Left lung (tissue), 10 donors: ENCODE data around the gene LBHD1. TPM values are rescaled to one million over a fixed set of nuclear protein-coding genes. Genes with fewer than 3 reads are reported as not detected.

Experiments used
- ATAC-seq: fragments of 200-7000 bp; cut with Tn5 transposase; one replicate; pipeline ENCODE4 v1.9.1; 2020; ENCODE audit warnings: moderate library complexity
- DNase-seq, 4 donors: peaks; one replicate each; pipeline ENCODE4 v3.0.0-alpha.2; 2013 to 2020
- H3K27ac ChIP-seq, 2 donors: fragments of 200-600 bp; sonication (generic) in 1 of 2; one replicate each; pipeline versions ENCODE4 v1.5.0 to v1.8.0; 2020 to 2021
- H3K27me3 ChIP-seq, 2 donors: fragments of 200-600 bp; sonication (generic) in 1 of 2; one replicate each; pipeline versions ENCODE4 v1.5.0 to v1.8.0; 2020 to 2021
- H3K36me3 ChIP-seq, 2 donors: fragments of 200-600 bp; sonication (generic) in 1 of 2; one replicate each; pipeline versions ENCODE4 v1.5.0 to v1.8.0; 2020 to 2021
- H3K4me1 ChIP-seq, 2 donors: fragments of 200-600 bp; one replicate each; pipeline ENCODE4 v1.8.0; 2021
- H3K4me3 ChIP-seq, 2 donors: fragments of 200-600 bp; sonication (generic) in 1 of 2; one replicate each; pipeline versions ENCODE4 v1.5.0 to v1.8.0; 2020 to 2021; ENCODE audit warnings: mild to moderate bottlenecking in 1 of 2
- H3K9me3 ChIP-seq, 2 donors: fragments of 200-600 bp; sonication (generic) in 1 of 2; one replicate each; pipeline versions ENCODE4 v1.5.0 to v1.8.0; 2020 to 2021
- CTCF ChIP-seq, 2 donors: fragments of 200-600 bp; sonication (generic) in 1 of 2; IDR thresholded peaks; one replicate each; pipeline versions ENCODE4 v1.5.0 to v1.8.0; 2021; ENCODE audit warnings: antibody characterized with exemption in 2 of 2
- intact Hi-C, 2 donors: fragments of 100-400 bp; cut with DNase I; formaldehyde crosslinking; loops; one replicate each; pipeline versions ENCODE4 v1.11.2 to v1.14.2; 2022
- polyA plus RNA-seq, 6 donors: library from polyadenylated mRNA; unstranded; fragments of 120-200 nt; gene quantifications; one replicate each; pipeline ENCODE4 v1.2.1, GENCODE V29; 2013; ENCODE audit not compliant: insufficient read length in 6 of 6
- total RNA-seq, 2 donors: library from RNA; stranded (reverse); fragmentation: NEBNext Ultra II Directional; extraction: Animal tissue kit (Norgen Biotek cat#: 25700); gene quantifications; one replicate each; pipeline ENCODE4 v1.2.1, GENCODE V29; 2021
- donor health status: DM: no; HTN: yes; CAD: no.
- donor health status: DM: no; HTN: no; CAD: no.

LBHD1 gene
- total and polyA plus RNA-seq, 8 donors: 4.4 to 9.9 (median 8.2) TPM

DNA sequence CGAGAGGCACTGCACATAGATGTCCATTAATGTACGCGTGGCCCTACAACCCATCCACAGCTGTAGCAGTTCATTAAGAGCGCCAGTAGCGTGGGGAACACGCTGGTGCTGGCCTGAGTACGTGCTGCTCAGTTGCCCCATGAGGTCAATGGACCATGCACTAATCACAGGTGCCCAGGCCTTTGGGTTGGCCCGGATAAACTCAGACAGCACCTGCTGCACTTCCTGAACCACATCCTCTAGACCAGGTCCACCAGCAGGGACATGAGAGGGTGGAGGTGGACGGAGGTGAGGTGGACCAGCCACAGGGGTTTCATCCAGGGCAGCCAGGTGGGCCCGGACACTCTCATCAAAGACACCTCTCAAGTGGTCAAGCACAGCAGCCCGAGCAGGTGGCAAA lies 22.6 kb downstream of the LBHD1 start:
- Histone ChIP-seq H3K9me3 (no peaks in the 10 kb centered on the region), H3K4me3 (no peak overlapping the region), H3K27ac (no peak overlapping the region), H3K27me3 (no peaks in the 10 kb centered on the region), H3K4me1 (peaks cover 20 to 43% of the 10 kb centered on the region in 2 donors), H3K36me3 (peaks cover 0 to 33% of the 10 kb centered on the region in 2 donors)
- TF ChIP-seq CTCF (IDR thresholded peaks at IDR 0.05): no peak
- intact Hi-C loops: no loop called here
- DNase-seq (no peak), ATAC-seq (no peak)

- H3K36me3 ChIP-seq: peaks cover 0 to 33% of the 10 kb centered on the region in 2 donors
- DNase-seq: no peak
- H3K4me1 ChIP-seq: peaks cover 20 to 46% of the 10 kb centered on the region in 2 donors
- intact Hi-C loops: no loop called here
- ATAC-seq: no peak
- H3K27me3 ChIP-seq: no peaks in the 10 kb centered on the region
- no peak overlapping the region for H3K27ac ChIP-seq
- no peak overlapping the region for H3K4me3 ChIP-seq
- H3K9me3 ChIP-seq: no peaks in the 10 kb centered on the region
- no peak for TF ChIP-seq CTCF (IDR thresholded peaks at IDR 0.05)
Measured at GRCh38 chr11:62648967-62649364, 23.1 kb downstream of the LBHD1 start.

DNA sequence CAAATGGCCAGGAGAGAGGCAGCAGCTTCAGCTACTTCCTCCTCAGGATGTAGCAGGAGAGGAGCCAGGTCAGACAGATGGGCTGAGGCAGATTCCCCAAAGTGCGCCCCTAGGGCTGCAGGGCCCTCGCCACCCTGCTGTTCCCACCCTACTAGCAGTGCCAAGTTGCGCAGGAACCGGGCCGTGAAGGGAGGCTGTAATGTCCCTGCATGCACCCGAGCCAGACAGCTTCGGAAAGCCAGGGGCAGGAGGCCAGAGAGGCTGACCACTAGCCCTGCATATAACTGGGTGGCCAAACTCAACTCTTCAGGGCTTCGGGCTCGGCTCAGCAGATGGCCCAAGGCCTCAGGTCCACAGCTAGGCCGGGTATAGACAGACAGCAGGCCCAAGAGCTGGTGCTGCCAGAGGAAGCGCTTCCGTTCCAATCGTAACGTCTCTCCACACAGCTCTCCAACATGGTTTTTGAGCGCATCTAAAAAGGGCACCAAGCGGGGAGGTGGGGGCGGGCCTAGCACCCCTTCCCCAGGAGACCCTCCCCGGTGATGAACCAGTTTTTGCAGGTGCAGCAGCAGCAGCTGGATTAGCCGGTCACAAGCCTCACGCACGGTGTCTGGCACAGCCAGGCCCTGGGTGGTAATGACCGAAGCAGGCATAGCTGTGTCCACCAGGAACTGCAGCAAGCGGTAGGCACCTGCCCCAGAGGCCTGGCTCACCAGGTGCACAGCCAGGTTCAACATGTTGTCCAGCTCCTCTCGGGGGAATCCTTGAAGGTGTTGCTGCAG lies 23.7 kb downstream of the LBHD1 start:
- intact Hi-C loops: no loop called here
- no peak for TF ChIP-seq CTCF (IDR thresholded peaks at IDR 0.05)
- Histone ChIP-seq H3K27me3 (no peaks in the 10 kb centered on the region), H3K4me3 (no peak overlapping the region), H3K4me1 (peaks cover 20 to 46% of the 10 kb centered on the region in 2 donors), H3K9me3 (no peaks in the 10 kb centered on the region), H3K36me3 (peaks cover 0 to 35% of the 10 kb centered on the region in 2 donors), H3K27ac (no peak overlapping the region)
- ATAC-seq: no peak
- no peak for DNase-seq

DNA sequence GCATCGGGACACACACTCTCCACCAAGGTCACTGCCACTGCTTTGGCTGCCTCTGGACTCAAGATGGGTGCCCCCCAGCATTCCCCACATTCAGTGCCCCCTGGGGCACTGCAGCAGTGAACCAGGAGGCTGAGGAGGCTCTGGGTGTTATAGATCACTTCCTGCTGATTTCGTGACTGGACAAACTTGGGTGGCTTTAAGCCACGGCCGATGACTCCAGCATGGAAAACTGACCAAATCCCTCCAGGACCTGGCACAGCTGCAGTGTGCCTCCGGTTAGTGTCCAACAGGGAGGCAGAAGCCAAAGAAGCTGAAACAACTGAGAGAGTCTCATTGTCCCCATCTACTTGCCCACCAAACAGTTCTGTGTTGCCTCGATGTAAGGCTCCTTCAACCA lies 24.5 kb downstream of the LBHD1 start:
- Histone ChIP-seq H3K27ac (no peak overlapping the region), H3K9me3 (no peaks in the 10 kb centered on the region), H3K4me3 (no peak overlapping the region), H3K4me1 (peaks cover 20 to 46% of the 10 kb centered on the region in 2 donors), H3K27me3 (no peaks in the 10 kb centered on the region), H3K36me3 (peaks cover 0 to 43% of the 10 kb centered on the region in 2 donors)
- intact Hi-C loops: no loop called here
- TF ChIP-seq CTCF (IDR thresholded peaks at IDR 0.05): no peak
- DNase-seq (no peak), ATAC-seq (no peak)

- Histone ChIP-seq H3K27ac (peak overlapping the region in 1 of 2 donors; percentile 91), H3K36me3 (peaks cover 0 to 46% of the 10 kb centered on the region in 2 donors), H3K9me3 (no peaks in the 10 kb centered on the region), H3K4me3 (peak overlapping the region in 1 of 2 donors; percentile 100), H3K27me3 (no peaks in the 10 kb centered on the region), H3K4me1 (peaks cover 19 to 40% of the 10 kb centered on the region in 2 donors)
- intact Hi-C loops: no loop called here
- DNase-seq (peak in 1 of 4 donors; percentile 78), ATAC-seq (peak; percentile 1)
- no peak for TF ChIP-seq CTCF (IDR thresholded peaks at IDR 0.05)
Measured at GRCh38 chr11:62646825-62647608, 25.1 kb downstream of the LBHD1 start.
